Astrocyte of the spinal cord (primary cell): ENCODE measurements around the gene NOL4L.

Experiments used
- DNase-seq: peaks from one replicate; pipeline ENCODE4 v3.0.0; 2011; ENCODE audit warnings: low read depth, low spot score
- H3K4me3 ChIP-seq: 2 replicates; pipeline ENCODE4 v1.5.1; 2011; ENCODE audit warnings: low read depth, mild to moderate bottlenecking, low read length, moderate library complexity
- in situ Hi-C: cut with HindIII; loops from 2 replicates; pipeline ENCODE4 v1.10.0; 2017; ENCODE audit warnings: low sequenced_read_pairs
- TF ChIP-seq, protein P1 (sequence below): IDR thresholded peaks from 2 replicates; pipeline ENCODE4 v1.5.1; 2012; ENCODE audit warnings: low read depth, mild to moderate bottlenecking, low read length, inconsistent platforms

Gene NOL4L

DNA sequence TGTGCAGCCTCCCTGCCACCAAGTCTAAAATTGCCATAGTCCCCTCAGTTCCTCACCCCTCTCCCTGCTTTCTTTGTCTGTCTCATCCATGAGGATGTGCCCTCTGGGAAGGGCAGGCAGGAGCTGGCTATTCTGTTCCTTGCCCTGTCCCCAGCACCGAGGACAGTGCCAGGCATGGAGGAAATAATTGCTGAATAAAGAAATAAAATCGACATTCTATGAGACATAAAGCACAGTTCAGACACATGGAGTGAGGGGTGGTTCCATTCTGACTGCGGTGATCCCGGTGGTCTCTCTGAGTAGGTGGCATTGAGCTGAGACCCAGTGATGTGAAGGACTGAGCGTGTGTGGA, 23.5 kb upstream of the NOL4L start:
- DNase-seq = no peak
- no peak overlapping the region for H3K4me3 ChIP-seq
- TF ChIP-seq, protein P1, sequence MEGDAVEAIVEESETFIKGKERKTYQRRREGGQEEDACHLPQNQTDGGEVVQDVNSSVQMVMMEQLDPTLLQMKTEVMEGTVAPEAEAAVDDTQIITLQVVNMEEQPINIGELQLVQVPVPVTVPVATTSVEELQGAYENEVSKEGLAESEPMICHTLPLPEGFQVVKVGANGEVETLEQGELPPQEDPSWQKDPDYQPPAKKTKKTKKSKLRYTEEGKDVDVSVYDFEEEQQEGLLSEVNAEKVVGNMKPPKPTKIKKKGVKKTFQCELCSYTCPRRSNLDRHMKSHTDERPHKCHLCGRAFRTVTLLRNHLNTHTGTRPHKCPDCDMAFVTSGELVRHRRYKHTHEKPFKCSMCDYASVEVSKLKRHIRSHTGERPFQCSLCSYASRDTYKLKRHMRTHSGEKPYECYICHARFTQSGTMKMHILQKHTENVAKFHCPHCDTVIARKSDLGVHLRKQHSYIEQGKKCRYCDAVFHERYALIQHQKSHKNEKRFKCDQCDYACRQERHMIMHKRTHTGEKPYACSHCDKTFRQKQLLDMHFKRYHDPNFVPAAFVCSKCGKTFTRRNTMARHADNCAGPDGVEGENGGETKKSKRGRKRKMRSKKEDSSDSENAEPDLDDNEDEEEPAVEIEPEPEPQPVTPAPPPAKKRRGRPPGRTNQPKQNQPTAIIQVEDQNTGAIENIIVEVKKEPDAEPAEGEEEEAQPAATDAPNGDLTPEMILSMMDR = no peak
- in situ Hi-C loops = no loop called here

DNA sequence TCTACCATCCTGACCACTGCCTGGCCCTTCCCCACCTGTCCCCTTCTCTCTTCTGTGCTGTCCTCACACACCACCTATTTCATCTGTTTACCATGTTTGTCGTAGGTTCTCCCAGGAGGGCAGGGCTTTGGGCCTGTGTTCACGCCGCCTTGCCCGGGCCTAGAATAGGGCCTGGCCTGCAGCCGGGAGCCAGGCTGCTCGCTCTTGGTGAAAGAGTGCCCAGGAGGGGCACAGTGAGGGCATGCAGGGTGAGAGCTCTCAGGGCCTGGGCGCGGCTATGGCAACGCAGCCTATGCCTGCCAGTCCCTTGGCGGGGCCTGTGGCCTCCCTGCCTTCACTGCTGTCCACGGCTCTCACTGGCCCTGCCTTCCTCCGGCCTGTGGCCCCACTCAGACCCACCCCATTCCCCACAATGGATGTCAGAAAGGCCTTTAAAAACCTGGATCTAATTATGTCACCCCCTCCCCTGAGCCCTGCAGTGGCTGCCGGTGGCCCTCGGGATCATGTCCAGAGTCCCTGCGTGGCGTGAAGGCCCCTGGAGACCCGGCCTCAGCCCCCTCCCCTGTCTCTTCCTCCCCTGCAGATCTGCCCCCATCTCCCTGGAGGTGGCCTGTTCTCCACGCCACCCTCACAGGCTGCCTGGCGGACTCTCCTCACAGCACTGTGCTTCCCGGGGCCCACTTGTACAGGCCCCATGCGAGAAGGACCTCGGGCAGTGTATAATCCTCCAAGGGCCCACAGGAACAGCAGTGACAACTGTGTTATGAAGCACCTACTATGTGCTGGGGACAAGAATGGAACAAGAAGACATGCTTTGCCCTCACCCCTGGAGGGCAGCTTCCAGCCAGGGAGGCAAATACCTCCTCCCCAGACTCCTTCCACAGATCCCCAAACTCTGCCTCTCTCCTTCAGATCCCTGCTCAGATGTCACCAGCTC, 22.9 kb upstream of the NOL4L start:
- in situ Hi-C loops = no loop called here
- TF ChIP-seq, protein P1 = no peak
- DNase-seq = no peak
- H3K4me3 ChIP-seq = no peak overlapping the region

DNA sequence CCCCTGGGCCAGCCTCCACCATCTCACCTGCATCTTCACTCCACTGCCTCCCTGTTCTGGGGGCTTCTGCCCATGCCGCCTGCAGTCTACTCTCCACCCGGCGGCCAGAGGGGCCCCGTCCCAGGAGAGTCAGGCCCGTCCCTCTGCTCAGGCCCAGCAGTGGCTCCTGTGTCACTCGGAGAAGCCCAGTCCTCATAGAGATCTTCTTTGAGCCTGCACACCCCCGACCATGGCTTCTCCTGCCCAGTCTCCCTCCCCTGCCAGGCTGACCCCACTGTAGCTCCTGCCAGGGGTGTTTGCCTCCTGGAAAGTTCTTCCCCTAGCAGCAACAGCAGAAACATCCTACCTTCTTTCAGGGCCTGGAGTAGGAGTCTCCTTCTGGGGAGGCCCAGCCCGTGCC, 22.2 kb upstream of the NOL4L start:
- TF ChIP-seq, protein P1 = no peak
- no peak for DNase-seq
- in situ Hi-C loops = no loop called here
- H3K4me3 ChIP-seq = no peak overlapping the region

DNA sequence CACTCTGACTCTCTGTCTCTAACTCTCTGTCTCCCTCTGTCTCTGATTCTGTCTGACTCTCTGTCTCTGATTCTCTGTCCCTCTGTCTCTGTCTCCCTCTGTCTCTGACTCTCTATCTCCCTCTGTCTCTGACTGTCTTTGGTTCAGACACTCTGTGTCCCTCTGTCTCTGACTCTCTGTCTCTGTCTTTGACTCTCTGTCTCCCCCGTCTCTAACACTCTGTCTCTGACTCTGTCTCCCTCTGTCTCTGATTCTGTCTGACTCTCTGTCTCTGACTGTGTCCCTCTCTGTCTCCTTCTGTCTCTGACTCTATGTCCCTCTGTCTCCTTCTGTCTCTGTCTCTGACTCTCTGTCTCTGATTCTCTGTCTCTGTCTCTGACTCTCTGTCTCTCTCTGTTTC, 21.7 kb upstream of the NOL4L start:
- no peak for DNase-seq
- in situ Hi-C loops = no loop called here
- no peak overlapping the region for H3K4me3 ChIP-seq
- TF ChIP-seq, protein P1 = no peak

DNA sequence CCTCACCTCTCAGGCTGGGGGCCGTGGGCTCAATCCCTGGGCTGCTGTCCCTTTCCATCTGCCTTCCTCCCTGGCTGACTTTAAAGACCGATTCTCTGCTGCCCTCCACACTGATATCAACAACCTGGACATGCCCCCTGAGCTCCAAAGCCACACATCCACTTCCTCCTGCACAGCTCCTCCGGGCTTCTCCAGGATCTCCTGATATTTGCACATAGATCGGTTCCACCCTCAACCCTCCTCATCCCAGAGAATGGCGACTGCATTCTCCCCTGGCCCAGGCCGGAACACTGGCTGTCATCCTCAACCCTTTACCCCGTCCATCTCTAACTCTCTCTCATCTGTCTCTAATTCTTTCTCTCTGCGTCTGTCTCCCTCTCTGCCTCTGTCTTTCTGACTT, 21.0 kb upstream of the NOL4L start:
- DNase-seq = no peak
- TF ChIP-seq, protein P1 = no peak
- in situ Hi-C loops = no loop called here
- H3K4me3 ChIP-seq = no peak overlapping the region

DNA sequence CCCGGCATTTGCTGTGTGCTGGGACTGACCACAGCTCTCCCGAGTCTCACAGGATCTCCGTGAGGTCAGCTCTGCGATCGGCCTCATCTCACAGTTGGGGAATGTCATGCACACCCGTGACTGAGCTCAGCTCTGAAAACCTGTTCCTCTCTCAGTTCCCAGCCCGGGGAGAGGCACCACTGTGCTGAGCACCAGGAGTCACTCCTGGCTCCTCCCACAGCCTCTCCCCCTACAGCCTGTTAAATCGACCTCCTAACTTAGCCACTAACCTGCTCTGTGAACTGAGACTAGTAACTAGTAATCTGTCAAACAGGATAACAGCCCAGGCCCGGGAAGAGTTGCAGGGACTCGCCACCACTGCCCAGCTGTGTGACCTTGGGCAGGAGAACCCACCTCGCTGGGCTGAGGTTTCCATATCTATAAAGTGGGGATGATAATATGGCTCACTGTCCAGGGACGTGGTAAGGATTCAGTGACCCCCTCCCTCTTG, 20.1 kb upstream of the NOL4L start:
- TF ChIP-seq, protein P1 = no peak

More for the DNA sequence above, 20.1 kb upstream of the NOL4L start:
- in situ Hi-C loops = no loop called here
- H3K4me3 ChIP-seq = no peak overlapping the region
- DNase-seq = no peak
